ENCODE results near the gene CDPF1.

The CDPF1 gene

GRCh38 chr22:46242076-46242475 lies 8.0 kb downstream of the CDPF1 start:
- no peak overlapping the region for H3K27ac Mint-ChIP-seq
- peaks cover 28% of the 10 kb centered on the region for H3K36me3 Mint-ChIP-seq (ENCODE audit: low read depth)
- no peaks in the 10 kb centered on the region for H3K9me3 Mint-ChIP-seq
- peaks cover 4% of the 10 kb centered on the region for H3K27me3 Mint-ChIP-seq (ENCODE audit: low read depth)
- peaks cover 5% of the 10 kb centered on the region for H3K4me1 Mint-ChIP-seq
- TF ChIP-seq, protein P1, sequence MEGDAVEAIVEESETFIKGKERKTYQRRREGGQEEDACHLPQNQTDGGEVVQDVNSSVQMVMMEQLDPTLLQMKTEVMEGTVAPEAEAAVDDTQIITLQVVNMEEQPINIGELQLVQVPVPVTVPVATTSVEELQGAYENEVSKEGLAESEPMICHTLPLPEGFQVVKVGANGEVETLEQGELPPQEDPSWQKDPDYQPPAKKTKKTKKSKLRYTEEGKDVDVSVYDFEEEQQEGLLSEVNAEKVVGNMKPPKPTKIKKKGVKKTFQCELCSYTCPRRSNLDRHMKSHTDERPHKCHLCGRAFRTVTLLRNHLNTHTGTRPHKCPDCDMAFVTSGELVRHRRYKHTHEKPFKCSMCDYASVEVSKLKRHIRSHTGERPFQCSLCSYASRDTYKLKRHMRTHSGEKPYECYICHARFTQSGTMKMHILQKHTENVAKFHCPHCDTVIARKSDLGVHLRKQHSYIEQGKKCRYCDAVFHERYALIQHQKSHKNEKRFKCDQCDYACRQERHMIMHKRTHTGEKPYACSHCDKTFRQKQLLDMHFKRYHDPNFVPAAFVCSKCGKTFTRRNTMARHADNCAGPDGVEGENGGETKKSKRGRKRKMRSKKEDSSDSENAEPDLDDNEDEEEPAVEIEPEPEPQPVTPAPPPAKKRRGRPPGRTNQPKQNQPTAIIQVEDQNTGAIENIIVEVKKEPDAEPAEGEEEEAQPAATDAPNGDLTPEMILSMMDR (IDR thresholded peaks at IDR 0.05; ENCODE audit: unreplicated experiment in 3 of 3) = no peak
- no peak overlapping the region for H3K4me3 Mint-ChIP-seq

DNA sequence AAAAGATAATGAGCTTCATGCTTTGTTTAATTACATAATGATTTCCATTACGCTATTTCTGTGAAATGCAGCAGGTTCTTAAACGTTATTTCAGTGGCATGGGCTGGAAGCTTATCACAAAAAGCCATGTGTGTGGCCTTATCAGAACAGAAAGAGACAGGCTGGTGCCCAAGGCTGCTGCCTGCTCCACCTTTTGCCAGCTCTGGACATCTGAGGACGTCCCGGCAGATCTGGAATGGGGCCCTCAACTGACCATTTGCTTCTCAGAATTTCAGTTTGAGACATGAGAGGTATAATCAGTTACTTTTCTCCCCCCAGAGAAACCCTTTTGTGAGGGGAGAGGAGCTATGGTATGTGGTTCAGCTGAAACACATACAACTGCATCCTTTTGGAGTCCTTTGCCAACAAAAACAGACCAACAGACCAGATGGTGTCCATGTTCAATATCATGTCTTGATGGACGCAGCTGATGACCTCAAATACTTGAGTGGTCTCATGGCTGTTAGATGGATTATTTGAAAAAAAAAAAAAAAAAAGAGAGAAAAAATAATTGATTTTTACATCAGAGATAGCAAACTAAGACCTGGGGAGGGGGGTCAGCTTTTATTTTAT lies 8.6 kb downstream of the CDPF1 start:
- H3K9me3 Mint-ChIP-seq = no peaks in the 10 kb centered on the region

DNA sequence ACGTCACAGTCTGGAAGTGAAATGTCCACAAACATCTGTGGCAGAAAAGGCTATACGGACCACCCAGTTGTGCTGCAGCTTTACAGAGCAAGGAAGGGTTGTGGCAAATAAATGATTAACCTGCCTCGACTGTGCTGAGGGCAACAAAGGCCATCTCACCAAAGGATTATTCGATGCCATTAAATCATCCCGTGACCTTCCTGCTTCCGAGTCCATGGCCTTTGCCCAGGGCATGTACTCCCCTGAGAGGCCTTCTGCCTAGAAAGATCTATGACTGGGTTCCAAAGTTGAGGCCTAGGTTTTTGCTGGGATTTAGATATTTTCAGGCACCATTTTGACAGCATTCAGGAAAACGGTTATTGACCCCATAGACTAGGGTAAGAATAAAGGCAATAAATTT lies 9.2 kb downstream of the CDPF1 start:
- Mint-ChIP-seq H3K9me3 (no peaks in the 10 kb centered on the region), H3K4me1 (peaks cover 5% of the 10 kb centered on the region), H3K27ac (no peak overlapping the region), H3K4me3 (no peak overlapping the region), H3K36me3 (ENCODE audit: low read depth) (peaks cover 35% of the 10 kb centered on the region), H3K27me3 (ENCODE audit: low read depth) (peaks cover 4% of the 10 kb centered on the region)
- TF ChIP-seq, protein P1 (IDR thresholded peaks at IDR 0.05; ENCODE audit: unreplicated experiment in 3 of 3) = no peak

More for the DNA sequence above, 8.6 kb downstream of the CDPF1 start:
- no peak overlapping the region for H3K27ac Mint-ChIP-seq
- peaks cover 4% of the 10 kb centered on the region for H3K27me3 Mint-ChIP-seq (ENCODE audit: low read depth)
- H3K4me3 Mint-ChIP-seq = no peak overlapping the region
- H3K36me3 Mint-ChIP-seq (ENCODE audit: low read depth) = peaks cover 33% of the 10 kb centered on the region
- peaks cover 5% of the 10 kb centered on the region for H3K4me1 Mint-ChIP-seq
- TF ChIP-seq, protein P1 (IDR thresholded peaks at IDR 0.05; ENCODE audit: unreplicated experiment in 3 of 3) = no peak

GRCh38 chr22:46240506-46240905 lies 9.6 kb downstream of the CDPF1 start:
- H3K36me3 Mint-ChIP-seq (ENCODE audit: low read depth) = peaks cover 35% of the 10 kb centered on the region
- no peaks in the 10 kb centered on the region for H3K9me3 Mint-ChIP-seq
- no peak overlapping the region for H3K27ac Mint-ChIP-seq
- H3K4me1 Mint-ChIP-seq = peaks cover under 1% of the 10 kb centered on the region
- TF ChIP-seq, protein P1 (IDR thresholded peaks at IDR 0.05; ENCODE audit: unreplicated experiment in 3 of 3) = no peak
- no peak overlapping the region for H3K4me3 Mint-ChIP-seq
- H3K27me3 Mint-ChIP-seq (ENCODE audit: low read depth) = peaks cover 4% of the 10 kb centered on the region

- TF ChIP-seq, protein P1 (IDR thresholded peaks at IDR 0.05; ENCODE audit: unreplicated experiment in 3 of 3) = no peak
- peaks cover 4% of the 10 kb centered on the region for H3K27me3 Mint-ChIP-seq (ENCODE audit: low read depth)
- no peak overlapping the region for H3K4me3 Mint-ChIP-seq
- H3K9me3 Mint-ChIP-seq = no peaks in the 10 kb centered on the region
- no peaks in the 10 kb centered on the region for H3K4me1 Mint-ChIP-seq
- peaks cover 39% of the 10 kb centered on the region for H3K36me3 Mint-ChIP-seq (ENCODE audit: low read depth)
- H3K27ac Mint-ChIP-seq = no peak overlapping the region
Observed at GRCh38 chr22:46240073-46240472, 10.0 kb downstream of the CDPF1 start.
